GM12864 (cell line): ENCODE measurements around the gene POU2F3.
"Not testable (repeated sequence)": the region's sequence is repeated elsewhere in the genome, so short reads cannot be mapped to it uniquely, and the experiment has no call there.

Experiments
- DNase-seq: peaks from one replicate; pipeline ENCODE4 v3.0.0-alpha.2; 2011; ENCODE audit warnings: low read depth
- H3K4me3 ChIP-seq: 2 replicates; pipeline ENCODE4 v1.5.1; 2011; ENCODE audit warnings: mild to moderate bottlenecking, low read depth, low read length, control low read depth
- CTCF ChIP-seq: IDR thresholded peaks from 2 replicates; pipeline ENCODE4 v1.5.1; 2011; ENCODE audit warnings: low read depth, mild to moderate bottlenecking, moderate library complexity, low read length, control low read depth, inconsistent platforms; ENCODE audit errors: missing control alignments

Gene POU2F3

GRCh38 chr11:120271672-120272071 is 31.7 kb downstream of the POU2F3 start:
- H3K4me3 ChIP-seq: no peak overlapping the region
- TF ChIP-seq CTCF: no peak
- no peak for DNase-seq

GRCh38 chr11:120272303-120272702 is 32.4 kb downstream of the POU2F3 start:
- H3K4me3 ChIP-seq: no peak overlapping the region
- no peak for TF ChIP-seq CTCF
- DNase-seq: no peak

- TF ChIP-seq CTCF: no peak
- DNase-seq: no peak
- no peak overlapping the region for H3K4me3 ChIP-seq
Measured at GRCh38 chr11:120273432-120273831, 33.5 kb downstream of the POU2F3 start.

- H3K4me3 ChIP-seq, DNase-seq: not testable (repeated sequence)
Measured at GRCh38 chr11:120273956-120274355, 34.0 kb downstream of the POU2F3 start.

- no peak for DNase-seq
- no peak overlapping the region for H3K4me3 ChIP-seq
- TF ChIP-seq CTCF: no peak
Measured at GRCh38 chr11:120279502-120279901, 39.6 kb downstream of the POU2F3 start.

GRCh38 chr11:120280600-120281051 is 40.7 kb downstream of the POU2F3 start:
- TF ChIP-seq CTCF: no peak
- no peak for DNase-seq

GRCh38 chr11:120281143-120281795 is 41.3 kb downstream of the POU2F3 start:
- TF ChIP-seq CTCF: no peak
- no peak overlapping the region for H3K4me3 ChIP-seq
- no peak for DNase-seq

More at GRCh38 chr11:120280600-120281051, 40.7 kb downstream of the POU2F3 start:
- no peak overlapping the region for H3K4me3 ChIP-seq
